GM18499 (cell line): ENCODE measurements around the gene NOS3.

ENCODE experiments used
- ATAC-seq: cut with Tn5 transposase; IDR thresholded peaks from one replicate; pipeline ENCODE4 v1.9.1; 2021; ENCODE audit warnings: moderate number of reproducible peaks; ENCODE audit not compliant: insufficient read depth, unreplicated experiment

NOS3 gene

GRCh38 chr7:151051108-151051507, 60.3 kb downstream of the NOS3 start:
- ATAC-seq: no peak

DNA sequence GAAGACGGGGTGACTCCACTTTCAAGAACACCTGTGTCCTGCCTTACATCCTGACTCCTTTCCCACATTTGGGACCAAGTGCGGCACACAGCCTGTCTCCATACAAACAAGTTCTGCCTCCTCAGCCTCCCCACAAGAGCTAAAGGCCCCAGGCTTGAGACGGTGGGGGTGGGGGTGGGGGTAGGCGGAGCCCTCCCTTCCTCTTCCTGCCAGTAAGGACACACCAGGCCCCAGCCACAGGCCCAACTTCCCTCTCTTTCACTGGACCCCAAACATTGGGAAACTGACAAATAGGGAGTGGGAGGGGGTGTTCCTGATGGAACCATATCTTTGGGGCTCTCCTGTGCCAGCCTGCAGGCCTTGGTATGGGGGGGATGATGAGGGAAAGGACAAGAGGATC, 62.3 kb downstream of the NOS3 start:
- no peak for ATAC-seq

DNA sequence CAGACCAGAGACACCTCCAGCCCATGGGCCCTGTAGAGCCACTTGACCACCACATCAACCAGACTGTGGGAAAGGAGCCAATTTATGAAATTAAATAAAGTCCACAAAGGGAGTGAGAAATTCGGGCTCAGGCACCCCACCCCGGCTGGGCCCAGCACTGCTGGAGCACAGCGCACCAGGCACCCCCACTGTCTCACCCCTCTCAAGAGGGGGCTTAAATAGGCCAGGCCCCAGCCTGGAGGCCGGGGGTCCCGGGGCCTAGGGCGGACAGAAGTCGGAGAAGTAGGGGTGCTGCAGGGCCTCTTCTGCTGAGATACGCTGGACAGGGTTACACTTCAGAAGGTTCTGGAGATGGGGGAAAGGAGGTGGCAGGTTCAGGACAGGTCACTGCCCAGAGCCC, 62.9 kb downstream of the NOS3 start:
- ATAC-seq: no peak

DNA sequence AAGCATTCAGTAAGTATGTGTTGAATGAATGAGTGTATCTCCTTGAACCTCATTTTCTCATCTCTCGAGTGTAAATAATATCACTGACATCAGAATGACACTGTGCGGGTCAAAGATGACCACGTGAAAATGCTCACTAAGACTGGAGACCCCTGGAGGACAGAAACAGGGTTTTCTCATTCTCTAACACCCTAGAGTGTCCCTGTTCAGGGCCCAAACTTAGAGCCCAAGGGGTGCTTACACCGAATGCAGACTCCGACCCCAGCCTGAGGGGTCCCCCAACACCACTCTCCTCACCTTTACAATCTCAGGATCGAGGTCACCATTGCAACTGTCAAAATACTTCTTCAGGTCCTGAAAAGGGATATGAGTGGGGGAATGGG, 65.5 kb downstream of the NOS3 start:
- ATAC-seq: no peak

- ATAC-seq: no peak
These were observed 66.1 kb downstream of the NOS3 start for GRCh38 chr7:151056666-151057505.

DNA sequence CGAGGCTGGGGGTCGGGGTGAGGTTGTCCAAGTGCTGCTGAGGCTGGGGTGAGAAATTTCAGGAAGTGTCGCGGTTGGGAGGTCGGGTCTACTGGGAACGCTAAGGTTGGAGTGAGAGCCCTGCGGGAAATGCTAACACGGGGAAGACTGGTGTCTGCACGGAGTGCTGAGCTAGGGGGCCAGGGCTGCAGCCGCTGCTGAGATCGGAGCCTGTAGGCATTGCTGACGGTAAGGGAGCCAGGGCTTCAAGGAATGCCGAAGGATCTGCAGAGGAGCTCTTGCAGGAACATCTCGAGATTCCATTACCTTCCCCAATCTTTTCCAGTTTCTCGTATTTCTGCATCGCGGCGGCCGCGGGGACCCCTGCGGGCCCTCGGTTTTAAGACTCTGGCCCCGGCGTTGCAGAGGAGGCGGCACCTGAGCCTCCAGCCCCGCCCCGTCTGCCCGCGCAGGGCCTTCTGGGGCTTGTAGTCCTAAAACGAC, 66.7 kb downstream of the NOS3 start, which contains the start of gene CDK5:
Gene CDK5 (minus strand): TSS at position 392 of the 483 bp plus-strand sequence. CDS start 49 bp downstream, at position 343.
- ATAC-seq: peak; percentile 11

DNA sequence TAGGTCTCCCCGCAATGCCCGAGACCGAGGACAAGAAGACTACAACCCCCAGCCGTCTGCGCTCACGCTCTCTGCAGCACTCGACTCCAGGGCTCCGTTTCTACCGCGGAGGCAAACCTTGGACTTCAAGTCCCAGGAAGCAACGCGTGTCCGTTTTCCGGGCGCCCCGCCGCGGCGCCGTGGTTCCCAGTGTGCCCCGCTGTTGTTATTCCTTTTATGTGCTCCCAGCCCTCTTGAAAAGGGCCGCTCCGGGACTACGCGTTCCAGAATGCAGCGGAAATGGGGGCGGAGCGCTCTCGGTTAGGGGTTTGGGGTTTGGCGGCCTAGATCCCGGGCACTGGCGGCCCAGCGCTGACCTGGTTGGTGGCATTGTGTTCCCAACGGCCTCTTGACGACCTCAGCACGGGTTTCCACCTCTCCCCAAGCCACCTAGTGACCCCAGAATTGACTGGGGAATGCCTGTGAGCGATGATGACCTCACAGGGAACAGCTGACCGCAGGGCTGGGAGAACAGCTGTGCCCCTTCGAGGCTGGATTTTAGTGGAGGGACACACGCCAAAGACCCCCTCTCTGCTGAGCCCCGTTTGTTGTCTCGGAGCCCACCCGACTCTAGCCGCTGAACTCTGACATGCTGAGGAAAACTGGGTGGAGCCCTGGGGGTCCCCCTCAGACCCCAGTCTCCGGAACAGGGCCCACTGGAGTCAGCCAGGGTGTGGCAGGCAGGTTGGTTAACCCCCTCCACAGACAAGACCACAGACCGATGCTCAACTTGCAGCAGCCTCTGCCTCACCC, 67.4 kb downstream of the NOS3 start:
- ATAC-seq: peak; percentile 65

DNA sequence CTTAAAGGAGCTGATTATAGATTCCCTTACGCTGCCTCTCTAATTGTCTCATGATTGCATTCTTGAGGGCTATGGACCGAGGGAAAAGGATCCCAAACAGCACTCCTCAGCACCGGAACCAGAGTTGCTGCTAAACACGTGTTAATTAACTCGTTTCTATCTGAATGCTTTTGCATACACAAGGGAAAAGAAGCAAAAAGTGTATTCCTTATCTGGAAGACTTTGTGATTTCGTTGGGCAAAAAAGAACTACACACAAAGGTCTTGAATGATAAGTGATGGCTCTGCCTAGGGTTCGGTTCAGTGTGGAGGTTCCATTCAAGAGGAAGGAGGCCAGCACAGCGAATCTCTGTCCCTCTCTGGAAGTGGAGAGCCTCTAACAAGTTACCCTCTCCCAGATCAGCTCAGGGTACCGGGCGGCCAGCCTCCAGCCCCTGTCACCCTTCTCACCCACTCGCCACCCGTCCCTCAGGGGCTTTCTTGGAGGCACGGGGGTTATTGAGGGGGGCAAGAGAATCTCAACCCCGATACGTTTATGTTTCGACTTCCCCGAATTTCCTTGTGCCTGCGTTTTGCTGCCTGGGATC, 68.1 kb downstream of the NOS3 start:
- no peak for ATAC-seq

DNA sequence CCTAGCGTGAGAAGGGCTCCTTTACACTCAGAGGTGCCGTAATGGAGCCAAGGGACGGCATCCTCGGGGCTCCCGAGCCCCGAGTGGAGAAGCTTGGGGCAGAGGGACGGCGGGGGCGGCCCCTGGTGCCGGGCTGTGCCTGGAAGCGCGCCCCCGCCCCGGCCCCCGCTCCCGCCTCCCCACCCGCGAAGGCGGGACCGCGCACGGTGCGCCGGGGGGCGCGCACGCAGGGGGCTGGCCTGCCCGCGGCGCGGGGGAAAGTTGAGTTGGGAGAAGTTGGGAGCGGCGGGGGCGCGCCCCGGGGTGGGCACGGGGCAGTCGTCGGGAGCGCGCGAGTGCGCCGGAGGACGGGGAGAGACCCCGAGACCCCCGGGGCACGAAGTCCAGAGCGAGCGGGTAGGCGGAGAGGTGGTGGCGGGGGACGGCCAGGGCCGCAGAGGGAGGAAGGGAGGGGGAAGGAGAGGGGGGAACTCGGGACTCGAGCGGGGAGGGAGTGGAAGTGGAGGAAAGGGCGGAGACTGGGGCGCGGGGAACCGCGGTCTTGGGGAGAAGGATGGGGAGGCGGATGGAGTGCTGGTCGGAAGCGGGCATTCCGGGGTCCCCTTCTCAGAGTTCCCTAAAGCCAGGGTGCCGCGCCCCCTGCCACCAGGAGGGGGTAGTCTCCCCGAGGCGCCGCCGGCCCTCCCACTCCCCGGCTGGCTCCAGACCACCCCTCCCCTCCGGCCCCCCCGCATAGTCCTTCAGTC, 68.7 kb downstream of the NOS3 start, which contains the start of gene SLC4A2:
Gene SLC4A2 (plus strand): TSS at position 223 of the 746 bp plus-strand sequence. CDS start 2,399 bp downstream, outside the sequence.
- ATAC-seq: no peak

GRCh38 chr7:151060113-151060415, 69.2 kb downstream of the NOS3 start:
- no peak for ATAC-seq

DNA sequence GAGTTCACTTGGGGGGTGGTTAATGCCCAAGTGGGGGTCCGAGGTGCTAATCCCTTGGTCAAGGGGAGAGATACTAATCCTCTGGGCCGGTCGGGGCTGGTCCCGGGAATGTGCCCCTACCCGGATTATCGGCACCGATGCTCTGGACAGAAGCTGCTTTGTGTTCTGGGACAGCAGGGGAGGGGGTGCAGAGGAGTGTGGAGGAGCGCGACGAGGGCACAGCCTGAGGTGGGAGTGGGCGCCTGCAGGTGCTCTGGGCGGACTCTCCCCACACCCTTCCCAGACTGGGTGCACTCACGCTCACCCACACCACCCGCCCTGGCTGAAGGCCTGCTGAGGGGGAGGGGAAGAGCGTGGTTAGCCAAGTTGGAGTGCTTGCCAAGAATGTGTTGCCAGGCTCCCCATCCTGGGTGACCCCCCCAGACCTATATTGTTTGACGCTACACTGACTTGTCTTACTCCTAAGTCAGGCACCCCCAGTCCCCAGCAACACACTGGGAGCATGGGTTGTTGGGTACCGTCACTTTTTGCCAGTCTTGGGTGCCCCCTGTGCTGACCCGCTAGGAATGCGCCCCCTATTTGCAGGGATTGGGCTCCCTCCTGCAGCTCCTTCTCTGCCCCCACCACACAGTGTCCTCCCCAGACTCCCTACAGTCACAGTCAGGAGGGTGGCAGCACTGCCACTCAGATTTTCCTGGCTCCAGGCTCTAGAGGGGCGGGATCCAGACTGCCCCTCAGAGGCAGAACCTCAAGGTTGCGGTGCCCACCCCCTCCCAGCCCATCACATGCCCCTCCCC, 69.8 kb downstream of the NOS3 start:
- ATAC-seq: no peak

DNA sequence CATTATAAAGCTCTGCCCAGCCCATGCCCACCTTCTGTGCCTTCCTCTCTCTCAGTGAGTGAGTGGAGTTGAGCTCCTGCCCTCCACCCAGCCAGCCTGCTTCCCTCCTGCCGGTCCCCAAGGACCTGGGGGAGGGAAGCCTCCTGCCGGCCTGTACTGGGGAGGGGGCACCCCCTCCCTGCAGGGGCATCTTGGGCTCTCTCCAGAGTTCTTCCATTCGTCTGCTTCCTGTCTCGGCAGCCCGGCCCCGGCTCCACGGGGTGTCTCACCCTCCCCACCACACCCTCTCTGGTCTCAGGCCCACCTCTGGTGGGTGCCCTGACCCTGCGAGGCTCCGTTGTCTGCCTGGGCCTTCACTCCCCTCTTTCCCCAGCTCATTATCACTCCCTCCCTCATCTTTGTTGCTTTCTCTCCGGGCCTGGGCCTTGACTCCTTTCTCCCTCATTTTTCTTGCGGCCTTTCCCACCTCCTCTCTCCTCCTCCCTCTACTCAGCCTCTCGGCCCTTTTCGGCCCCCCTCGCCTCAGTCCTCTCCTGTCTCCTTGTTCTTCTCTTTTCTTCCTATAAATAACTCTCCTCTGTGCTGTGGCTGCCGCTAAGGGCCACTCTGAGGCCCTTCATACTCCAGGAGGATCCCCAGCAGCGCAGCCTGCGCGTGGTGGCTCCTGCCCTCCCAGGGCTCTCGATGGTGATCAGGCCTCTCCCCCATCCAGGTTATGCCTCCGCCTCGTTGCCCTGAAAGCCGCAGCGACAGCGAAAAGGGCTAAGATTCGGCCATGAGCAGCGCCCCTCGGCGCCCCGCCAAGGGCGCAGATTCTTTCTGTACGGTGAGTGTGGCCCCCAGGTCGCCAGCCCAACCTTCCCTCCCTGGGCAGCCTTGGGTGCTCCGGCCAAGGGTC, 70.6 kb downstream of the NOS3 start:
- no peak for ATAC-seq

GRCh38 chr7:151062111-151062398, 71.2 kb downstream of the NOS3 start:
- ATAC-seq: no peak

GRCh38 chr7:151062399-151063211, 71.8 kb downstream of the NOS3 start:
- no peak for ATAC-seq

DNA sequence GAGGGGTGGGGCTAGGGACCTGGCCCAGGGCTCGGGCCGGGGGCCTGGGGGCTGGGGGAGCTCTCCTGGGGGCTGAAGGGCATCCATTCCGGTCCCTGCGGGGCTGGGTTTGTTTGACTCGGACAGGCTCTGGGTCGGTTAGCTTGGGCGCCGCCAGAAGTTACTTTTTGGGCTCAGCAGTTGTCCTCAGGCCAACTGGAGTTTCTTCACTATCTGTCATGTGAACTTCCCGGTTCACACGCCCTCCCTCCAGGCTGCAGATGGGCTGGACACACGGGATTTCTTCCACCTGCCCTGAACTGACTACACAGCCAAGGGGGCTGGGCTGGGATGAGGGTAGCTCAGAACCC, 72.4 kb downstream of the NOS3 start:
- ATAC-seq: no peak
